HG03520 (cell line): ENCODE data around the gene CCL17.
"Not testable (repeated sequence)": the region's sequence is repeated elsewhere in the genome, so short reads cannot be mapped to it uniquely, and the experiment has no call there.

ENCODE experiments used
- ATAC-seq: cut with Tn5 transposase; IDR thresholded peaks from one replicate; pipeline ENCODE4 v1.9.1; 2021; ENCODE audit warnings: mild to moderate bottlenecking, moderate library complexity; ENCODE audit not compliant: unreplicated experiment

Gene CCL17

GRCh38 chr16:57395026-57395425 lies 9.5 kb upstream of the CCL17 start:
- no peak for ATAC-seq

GRCh38 chr16:57396786-57397185 lies 7.8 kb upstream of the CCL17 start:
- ATAC-seq, result no peak

- ATAC-seq, result not testable (repeated sequence)
These were observed 7.1 kb upstream of the CCL17 start for GRCh38 chr16:57397493-57397892.

GRCh38 chr16:57401943-57402640 lies 2.5 kb upstream of the CCL17 start:
- ATAC-seq, result no peak

GRCh38 chr16:57405097-57405496 lies 530 bp downstream of the CCL17 start:
- ATAC-seq, result no peak

- no peak for ATAC-seq
These were observed 2.3 kb downstream of the CCL17 start for GRCh38 chr16:57406881-57407280.

- no peak for ATAC-seq
These were observed 3.2 kb downstream of the CCL17 start for GRCh38 chr16:57407521-57408353.

GRCh38 chr16:57409065-57409464 lies 4.5 kb downstream of the CCL17 start:
- ATAC-seq, result no peak

GRCh38 chr16:57409870-57410587 lies 5.5 kb downstream of the CCL17 start:
- ATAC-seq, result no peak

GRCh38 chr16:57411362-57411976 lies 6.9 kb downstream of the CCL17 start:
- no peak for ATAC-seq

GRCh38 chr16:57412584-57412983 lies 8.0 kb downstream of the CCL17 start:
- no peak for ATAC-seq

- peak; percentile 84 for ATAC-seq
These were observed 8.7 kb downstream of the CCL17 start for GRCh38 chr16:57413301-57413730.

- no peak for ATAC-seq
These were observed 9.2 kb downstream of the CCL17 start for GRCh38 chr16:57413733-57414132.

- no peak for ATAC-seq
These were observed 11.5 kb downstream of the CCL17 start for GRCh38 chr16:57416084-57416483.

- no peak for ATAC-seq
These were observed 14.9 kb downstream of the CCL17 start for GRCh38 chr16:57419506-57419905.

GRCh38 chr16:57422026-57422944 lies 17.7 kb downstream of the CCL17 start:
- ATAC-seq, result no peak

GRCh38 chr16:57423152-57423551 lies 18.6 kb downstream of the CCL17 start:
- ATAC-seq, result no peak

- no peak for ATAC-seq
These were observed 20.0 kb downstream of the CCL17 start for GRCh38 chr16:57424583-57424982.

GRCh38 chr16:57426356-57426755 lies 21.8 kb downstream of the CCL17 start:
- ATAC-seq, result no peak

- ATAC-seq, result no peak
These were observed 22.7 kb downstream of the CCL17 start for GRCh38 chr16:57427307-57427706.
